NCI-H1092 (cell line): ENCODE data around the gene CPZ.
"Not testable (repeated sequence)": the region's sequence is repeated elsewhere in the genome, so short reads cannot be mapped to it uniquely, and the experiment has no call there.

Experiments used
- DNase-seq: peaks from one replicate; lab custom pipeline; 2025; lab: John Stamatoyannopoulos, UW

The CPZ gene

GRCh38 chr4:8653326-8654000 lies 60.9 kb downstream of the CPZ start:
- no peak for DNase-seq

- DNase-seq = not testable (repeated sequence)
Measured at GRCh38 chr4:8654139-8654538, 61.6 kb downstream of the CPZ start.

- no peak for DNase-seq
Measured at GRCh38 chr4:8655411-8656184, 63.0 kb downstream of the CPZ start.

- no peak for DNase-seq
Measured at GRCh38 chr4:8656185-8656517, 63.6 kb downstream of the CPZ start.

- DNase-seq = no peak
Measured at GRCh38 chr4:8656711-8657380, 64.3 kb downstream of the CPZ start.

GRCh38 chr4:8657381-8658088 lies 65.0 kb downstream of the CPZ start:
- DNase-seq = no peak

- DNase-seq = no peak
Measured at GRCh38 chr4:8662776-8663175, 70.2 kb downstream of the CPZ start.

GRCh38 chr4:8664031-8664805 lies 71.7 kb downstream of the CPZ start:
- DNase-seq = no peak

- DNase-seq = no peak
Measured at GRCh38 chr4:8664976-8665375, 72.4 kb downstream of the CPZ start.

- DNase-seq = no peak
Measured at GRCh38 chr4:8665406-8666360, 73.1 kb downstream of the CPZ start.

- no peak for DNase-seq
Measured at GRCh38 chr4:8666581-8666980, 74.0 kb downstream of the CPZ start.
